H9 (cell line): Measurements from ENCODE around the gene NSUN2. TPM values are rescaled to one million over a fixed set of nuclear protein-coding genes. Genes with fewer than 3 reads are reported as not detected.

ENCODE experiments used
- DNase-seq: peaks from one replicate; pipeline ENCODE4 v3.0.0-alpha.2; 2017
- H2AFZ ChIP-seq: one replicate; pipeline ENCODE4 v1.6.1; 2013; ENCODE audit warnings: mild to moderate bottlenecking, low read length, control low read depth, moderate library complexity
- H2AK5ac ChIP-seq: 2 replicates; pipeline ENCODE4 v1.6.1; 2013; ENCODE audit warnings: low read length, control low read depth, mixed read lengths; ENCODE audit not compliant: insufficient read length
- H2BK120ac ChIP-seq: one replicate; pipeline ENCODE4 v1.6.1; 2013; ENCODE audit warnings: low read depth, mild to moderate bottlenecking, low read length, control low read depth, inconsistent platforms; ENCODE audit not compliant: poor library complexity, severe bottlenecking
- H2BK12ac ChIP-seq: 2 replicates; pipeline ENCODE4 v1.6.1; 2013; ENCODE audit warnings: low read length, control low read depth, mixed read lengths, low read depth; ENCODE audit not compliant: insufficient read length
- H2BK15ac ChIP-seq: 2 replicates; pipeline ENCODE4 v1.6.1; 2013; ENCODE audit warnings: low read depth, low read length, control low read depth
- H2BK20ac ChIP-seq: one replicate; pipeline ENCODE4 v1.6.1; 2013; ENCODE audit warnings: low read depth, mild to moderate bottlenecking, low read length, control low read depth, inconsistent platforms; ENCODE audit not compliant: poor library complexity, severe bottlenecking
- H2BK5ac ChIP-seq: 2 replicates; pipeline ENCODE4 v1.6.1; 2013; ENCODE audit warnings: low read length, control low read depth, mixed read lengths; ENCODE audit not compliant: insufficient read length
- H3K14ac ChIP-seq: 2 replicates; pipeline ENCODE4 v1.6.1; 2013; ENCODE audit warnings: low read length, control low read depth; ENCODE audit not compliant: insufficient read depth
- H3K18ac ChIP-seq: 2 replicates; pipeline ENCODE4 v1.6.1; 2013; ENCODE audit warnings: low read depth, mild to moderate bottlenecking, mixed read lengths, low read length, control low read depth; ENCODE audit not compliant: insufficient read length
- H3K23ac ChIP-seq: 2 replicates; pipeline ENCODE4 v1.6.1; 2013; ENCODE audit warnings: low read length, control low read depth, mixed read lengths, low read depth; ENCODE audit not compliant: insufficient read length
- H3K23me2 ChIP-seq: 2 replicates; pipeline ENCODE4 v1.6.1; 2013; ENCODE audit warnings: low read depth, mild to moderate bottlenecking, mixed read lengths, low read length, control low read depth; ENCODE audit not compliant: insufficient read length, poor library complexity, severe bottlenecking
- H3K27ac ChIP-seq: 2 replicates; pipeline ENCODE4 v1.5.1; 2013; ENCODE audit warnings: low read length, control low read depth, mixed read lengths, low read depth; ENCODE audit not compliant: insufficient read length
- H3K27me3 ChIP-seq: 2 replicates; pipeline ENCODE4 v1.6.1; 2013; ENCODE audit warnings: low read length, control low read depth, inconsistent platforms; ENCODE audit not compliant: insufficient read depth
- H3K4ac ChIP-seq: 2 replicates; pipeline ENCODE4 v1.6.1; 2013; ENCODE audit warnings: low read depth, mild to moderate bottlenecking, control low read depth, inconsistent platforms, low read length, moderate library complexity
- H3K4me1 ChIP-seq: 2 replicates; pipeline ENCODE4 v1.6.1; 2013; ENCODE audit warnings: low read length, control low read depth, inconsistent platforms; ENCODE audit not compliant: insufficient read depth
- H3K4me2 ChIP-seq: 2 replicates; pipeline ENCODE4 v1.6.1; 2013; ENCODE audit warnings: low read length, control low read depth, mixed read lengths; ENCODE audit not compliant: insufficient read length, insufficient read depth
- H3K56ac ChIP-seq: 2 replicates; pipeline ENCODE4 v1.6.1; 2013; ENCODE audit warnings: low read depth, mild to moderate bottlenecking, mixed read lengths, low read length, control low read depth; ENCODE audit not compliant: insufficient read length
- H3K79me1 ChIP-seq: 2 replicates; pipeline ENCODE4 v1.6.1; 2013; ENCODE audit warnings: low read depth, mild to moderate bottlenecking, moderate library complexity, low read length, control low read depth, inconsistent platforms; ENCODE audit not compliant: insufficient read depth, poor library complexity, severe bottlenecking
- H3K79me2 ChIP-seq: 2 replicates; pipeline ENCODE4 v1.6.1; 2013; ENCODE audit warnings: low read length, control low read depth, inconsistent platforms; ENCODE audit not compliant: insufficient read depth
- H3K9ac ChIP-seq: 2 replicates; pipeline ENCODE4 v1.6.1; 2013; ENCODE audit warnings: low read length, control low read depth, mixed read lengths; ENCODE audit not compliant: insufficient read length; ENCODE audit errors: extremely low read depth
- H3K9me3 ChIP-seq: one replicate; pipeline ENCODE4 v1.6.1; 2013; ENCODE audit warnings: low read depth, low read length, inconsistent platforms; ENCODE audit not compliant: control insufficient read depth
- H3T11ph ChIP-seq: one replicate; pipeline ENCODE4 v1.6.1; 2013; ENCODE audit warnings: mild to moderate bottlenecking, low read length, control low read depth, inconsistent platforms
- H4K20me1 ChIP-seq: one replicate; pipeline ENCODE4 v1.6.1; 2013; ENCODE audit not compliant: control insufficient read depth, insufficient read length, insufficient read depth
- H4K5ac ChIP-seq: 2 replicates; pipeline ENCODE4 v1.6.1; 2013; ENCODE audit warnings: low read depth, mild to moderate bottlenecking, mixed read lengths, low read length, control low read depth; ENCODE audit not compliant: insufficient read length
- H4K8ac ChIP-seq: replicated peaks from 2 replicates; pipeline ENCODE4 v1.6.1; 2013; ENCODE audit warnings: low read length, control low read depth, mixed read lengths, low read depth; ENCODE audit not compliant: insufficient read length
- H4K91ac ChIP-seq: 2 replicates; pipeline ENCODE4 v1.6.1; 2013; ENCODE audit warnings: low read depth, mild to moderate bottlenecking, moderate library complexity, mixed read lengths, low read length, control low read depth; ENCODE audit not compliant: insufficient read length
- H3K27ac Mint-ChIP-seq, 3 experiments: 2 replicates in 2 of 3; 3 replicates in 1 of 3; pipeline ENCODE4 v1.8.0; 2020 to 2021; ENCODE audit warnings: mixed read lengths in 3 of 3, mild to moderate bottlenecking in 1 of 3, moderate library complexity in 1 of 3
- H3K27me3 Mint-ChIP-seq: 2 replicates; pipeline ENCODE4 v1.8.0; 2021; ENCODE audit warnings: low read depth, mild to moderate bottlenecking, moderate library complexity, mixed read lengths
- H3K36me3 Mint-ChIP-seq, 3 experiments: 2 replicates in 2 of 3; 3 replicates in 1 of 3; pipeline ENCODE4 v1.8.0; 2020 to 2021; ENCODE audit warnings: low read depth in 3 of 3, mixed read lengths in 3 of 3; ENCODE audit not compliant: insufficient read depth in 1 of 3
- H3K4me1 Mint-ChIP-seq, 2 experiments: 2 replicates each; pipeline ENCODE4 v1.8.0; 2020; ENCODE audit warnings: mixed read lengths in 2 of 2
- H3K4me3 Mint-ChIP-seq, 2 experiments: 2 replicates in 1 of 2; 3 replicates in 1 of 2; pipeline ENCODE4 v1.8.0; 2020 to 2021; ENCODE audit warnings: mild to moderate bottlenecking in 2 of 2, mixed read lengths in 2 of 2, moderate library complexity in 1 of 2
- H3K9me3 Mint-ChIP-seq, 2 experiments: 2 replicates in 1 of 2; 3 replicates in 1 of 2; pipeline ENCODE4 v1.8.0; 2020; ENCODE audit warnings: mild to moderate bottlenecking in 2 of 2, mixed read lengths in 2 of 2, moderate library complexity in 1 of 2
- WGBS: extraction: QIAGEN DNeasy Blood & Tissue Kit; methylation state at CpG from one replicate; pipeline ENCODE4 v1.1.7; 2013; ENCODE audit warnings: missing lambda C conversion rate, low lambda C conversion rate, mixed read lengths; ENCODE audit not compliant: insufficient read length; ENCODE audit errors: extremely low coverage; 5-methylcytosine and 5-hydroxymethylcytosine counted together
- total RNA-seq: library from RNA; stranded (reverse); gene quantifications from 2 replicates; pipeline ENCODE4 v1.2.1, GENCODE V29; 2021
- TF ChIP-seq, protein P1 (sequence below): fragments of 200-600 bp; sonication (generic); conservative IDR thresholded peaks from 3 replicates; pipeline ENCODE4 v1.8.0; 2021; ENCODE audit warnings: antibody characterized with exemption, mild to moderate bottlenecking

The NSUN2 gene
- total RNA-seq, 1 experiment from 2014 or later: 115 TPM

DNA sequence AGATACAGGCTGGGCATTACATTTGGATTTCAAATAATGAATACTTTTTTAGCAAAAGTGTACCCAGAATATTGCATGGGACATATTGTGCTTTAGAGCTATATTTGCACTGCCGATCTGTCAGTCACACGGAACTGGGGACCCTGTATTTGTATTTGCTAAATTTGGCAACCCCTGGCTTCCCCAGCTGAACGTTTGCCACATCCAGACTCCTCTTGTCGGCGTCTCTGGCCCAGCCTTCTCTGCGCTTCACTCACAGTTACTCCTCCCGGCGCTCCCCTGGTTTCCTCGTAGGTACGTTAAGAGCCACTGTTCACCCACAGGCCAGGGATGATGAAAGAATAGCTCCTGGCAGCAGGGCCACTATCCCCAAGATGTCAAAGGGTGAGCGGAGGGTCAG, 58.7 kb downstream of the NSUN2 start:
- Histone ChIP-seq H3K4me1 (no peaks in the 10 kb centered on the region), H3K9me3 (no peaks in the 10 kb centered on the region), H4K20me1 (no peaks in the 10 kb centered on the region), H3T11ph (no peak overlapping the region), H4K8ac (no peak overlapping the region), H2BK20ac (no peak overlapping the region), H3K79me2 (no peaks in the 10 kb centered on the region), H3K79me1 (no peaks in the 10 kb centered on the region), H2AFZ (no peak overlapping the region), H4K5ac (no peak overlapping the region), H2BK120ac (no peak overlapping the region), H2BK5ac (no peak overlapping the region), H3K27me3 (no peaks in the 10 kb centered on the region), H4K91ac (no peak overlapping the region), H3K4me2 (no peak overlapping the region), H3K27ac (no peak overlapping the region), H2AK5ac (no peak overlapping the region), H2BK15ac (no peak overlapping the region), H3K14ac (no peak overlapping the region), H3K56ac (no peak overlapping the region), H3K23ac (no peak overlapping the region), H3K18ac (no peak overlapping the region), H3K9ac (no peak overlapping the region), H2BK12ac (no peak overlapping the region), H3K4ac (no peak overlapping the region), H3K23me2 (no peaks in the 10 kb centered on the region)
- DNase-seq: no peak
- H3K4me1 Mint-ChIP-seq: no peaks in the 10 kb centered on the region
- peaks cover 17 to 18% of the 10 kb centered on the region in 2 experiments for H3K9me3 Mint-ChIP-seq
- TF ChIP-seq, protein P1, sequence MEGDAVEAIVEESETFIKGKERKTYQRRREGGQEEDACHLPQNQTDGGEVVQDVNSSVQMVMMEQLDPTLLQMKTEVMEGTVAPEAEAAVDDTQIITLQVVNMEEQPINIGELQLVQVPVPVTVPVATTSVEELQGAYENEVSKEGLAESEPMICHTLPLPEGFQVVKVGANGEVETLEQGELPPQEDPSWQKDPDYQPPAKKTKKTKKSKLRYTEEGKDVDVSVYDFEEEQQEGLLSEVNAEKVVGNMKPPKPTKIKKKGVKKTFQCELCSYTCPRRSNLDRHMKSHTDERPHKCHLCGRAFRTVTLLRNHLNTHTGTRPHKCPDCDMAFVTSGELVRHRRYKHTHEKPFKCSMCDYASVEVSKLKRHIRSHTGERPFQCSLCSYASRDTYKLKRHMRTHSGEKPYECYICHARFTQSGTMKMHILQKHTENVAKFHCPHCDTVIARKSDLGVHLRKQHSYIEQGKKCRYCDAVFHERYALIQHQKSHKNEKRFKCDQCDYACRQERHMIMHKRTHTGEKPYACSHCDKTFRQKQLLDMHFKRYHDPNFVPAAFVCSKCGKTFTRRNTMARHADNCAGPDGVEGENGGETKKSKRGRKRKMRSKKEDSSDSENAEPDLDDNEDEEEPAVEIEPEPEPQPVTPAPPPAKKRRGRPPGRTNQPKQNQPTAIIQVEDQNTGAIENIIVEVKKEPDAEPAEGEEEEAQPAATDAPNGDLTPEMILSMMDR: no peak
- no CpG with 5 or more reads among the region's 11 CpGs for WGBS
- peak overlapping the region in 1 of 3 experiments; percentile 55; a peak in 1 of 7 replicates for H3K27ac Mint-ChIP-seq
- no peak overlapping the region for H3K4me3 Mint-ChIP-seq
- peaks cover 29% of the 10 kb centered on the region for H3K27me3 Mint-ChIP-seq
- 0 out of 7 replicates have a peak, but pooled peaks cover 0 to 8% (median 0%) of the 10 kb centered on the region in 3 experiments for H3K36me3 Mint-ChIP-seq
